PFSK-1 (cell line): ENCODE results near the gene HHAT.

Experiments used
- POLR2AphosphoS5 ChIP-seq: IDR thresholded peaks from 2 replicates; pipeline ENCODE4 v1.6.1; 2012; ENCODE audit warnings: low read depth, mild to moderate bottlenecking, control low read depth, low read length, moderate library complexity
- REST ChIP-seq, 2 experiments: IDR thresholded peaks; 2 replicates each; pipeline versions ENCODE4 v1.6.1 to v1.8.0; 2011 to 2012; ENCODE audit warnings: low read depth in 2 of 2, low read length in 2 of 2, control low read depth in 1 of 2, inconsistent platforms in 1 of 2, mild to moderate bottlenecking in 1 of 2, moderate library complexity in 1 of 2; ENCODE audit not compliant: insufficient read depth in 1 of 2
- SIN3A ChIP-seq: IDR thresholded peaks from 2 replicates; pipeline ENCODE4 v1.6.1; 2012; ENCODE audit warnings: mild to moderate bottlenecking, low read length, moderate library complexity, borderline replicate concordance; ENCODE audit not compliant: insufficient read depth
- TAF1 ChIP-seq: IDR thresholded peaks from 2 replicates; pipeline ENCODE4 v1.6.1; 2012; ENCODE audit warnings: low read length, control low read depth, borderline replicate concordance; ENCODE audit not compliant: insufficient read depth

- TF ChIP-seq REST (IDR thresholded peaks at IDR 0.05; ENCODE audit: insufficient read depth in 1 of 2, low read depth in 2 of 2, low read length in 2 of 2) (no peak), POLR2AphosphoS5 (no peak), TAF1 (no peak), SIN3A (no peak)
Observed at GRCh38 chr1:210351496-210351895, 22.8 kb downstream of the HHAT start.
